Epithelial cell of prostate (primary cell): ENCODE measurements around the gene SEC22C.
"Not testable (repeated sequence)": the region's sequence is repeated elsewhere in the genome, so short reads cannot be mapped to it uniquely, and the experiment has no call there.

Source experiments
- DNase-seq: peaks from one replicate; pipeline ENCODE4 v3.0.0-alpha.2; 2011; ENCODE audit warnings: low read depth, low spot score
- H3K27ac ChIP-seq: fragments of 450-650 bp; 2 replicates; pipeline ENCODE4 v1.5.1; 2017; ENCODE audit warnings: mild to moderate bottlenecking

SEC22C gene

DNA sequence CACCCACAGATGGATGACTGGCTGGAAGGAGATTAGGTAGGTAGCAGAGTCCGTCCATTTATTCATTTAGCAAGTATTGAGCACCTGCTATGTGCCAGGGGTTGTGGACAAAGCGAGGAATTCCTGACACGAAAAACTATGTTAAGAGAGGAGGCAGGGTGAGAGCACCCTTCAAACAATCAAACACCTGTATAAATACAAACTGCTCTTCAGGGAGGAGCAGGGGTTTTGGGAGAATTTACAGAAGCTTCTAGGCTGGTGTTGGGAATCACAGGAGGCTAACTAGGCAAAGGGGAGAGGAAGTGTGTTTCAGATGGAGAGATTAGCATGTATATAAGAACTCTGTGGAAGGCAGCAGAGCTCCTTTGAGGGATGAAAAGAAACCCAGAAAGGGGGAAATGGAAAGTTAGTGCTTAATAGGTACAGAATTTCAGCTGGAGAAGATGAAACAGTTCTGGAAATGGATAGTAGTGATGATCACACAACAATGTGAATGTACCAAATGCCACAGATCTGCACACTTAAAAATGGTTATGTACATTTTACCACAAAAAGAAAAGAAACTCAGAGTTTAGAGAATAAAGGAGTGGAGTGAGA is 805 bp upstream of the SEC22C start:
- DNase-seq: no peak
- peak overlapping the region; percentile 69 for H3K27ac ChIP-seq

GRCh38 chr3:42581400-42581708 is 413 bp downstream of the SEC22C start:
- H3K27ac ChIP-seq: peak overlapping the region; percentile 69
- no peak for DNase-seq

DNA sequence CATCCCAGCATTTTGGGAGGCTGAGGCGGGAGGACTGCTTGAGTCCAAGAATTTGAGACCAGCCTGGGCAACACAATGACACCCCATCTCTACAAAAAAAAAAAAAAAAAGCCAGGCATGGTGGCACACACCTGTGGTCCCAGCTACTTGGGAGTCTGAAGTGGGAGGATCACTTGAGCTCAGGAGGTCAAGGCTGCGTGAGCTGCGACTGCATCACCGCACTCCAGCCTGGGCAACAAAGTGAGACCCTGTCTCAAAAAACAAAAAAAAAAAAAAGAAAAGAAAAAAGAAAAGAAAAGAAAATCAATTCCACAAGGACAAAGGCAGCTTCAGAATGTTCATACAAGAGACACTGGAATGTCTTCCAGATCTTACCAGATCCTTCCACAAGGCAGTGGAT is 2.4 kb downstream of the SEC22C start:
- not testable (repeated sequence) for H3K27ac ChIP-seq, DNase-seq

- H3K27ac ChIP-seq: no peak overlapping the region
- DNase-seq: no peak
Measured at GRCh38 chr3:42578054-42578453, 3.7 kb downstream of the SEC22C start.

GRCh38 chr3:42575137-42575741 is 6.5 kb downstream of the SEC22C start:
- no peak overlapping the region for H3K27ac ChIP-seq

DNA sequence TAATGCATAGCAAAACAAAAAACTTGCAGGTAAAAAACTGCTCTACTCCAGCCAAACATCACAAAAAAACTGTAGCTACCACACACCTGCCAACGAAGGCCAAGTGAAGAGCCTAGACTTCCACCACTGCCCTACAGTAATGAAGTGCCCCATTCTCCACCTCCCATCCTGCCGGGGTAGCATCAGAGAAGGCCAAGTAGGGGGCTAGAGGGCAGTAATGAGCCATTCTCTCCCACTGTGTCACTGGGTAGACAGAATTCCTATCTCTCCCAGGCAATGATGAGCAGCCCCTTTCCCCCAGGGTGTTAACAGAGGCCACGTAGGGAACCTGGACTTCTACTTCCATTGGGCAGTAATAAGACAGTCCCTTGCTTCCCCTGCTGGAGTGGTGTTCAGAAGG is 9.5 kb downstream of the SEC22C start:
- DNase-seq: no peak

More at GRCh38 chr3:42575137-42575741, 6.5 kb downstream of the SEC22C start:
- no peak for DNase-seq

GRCh38 chr3:42569593-42570142 is 12.1 kb downstream of the SEC22C start:
- no peak for DNase-seq
- no peak overlapping the region for H3K27ac ChIP-seq

More for the DNA sequence above, 9.5 kb downstream of the SEC22C start:
- no peak overlapping the region for H3K27ac ChIP-seq

DNA sequence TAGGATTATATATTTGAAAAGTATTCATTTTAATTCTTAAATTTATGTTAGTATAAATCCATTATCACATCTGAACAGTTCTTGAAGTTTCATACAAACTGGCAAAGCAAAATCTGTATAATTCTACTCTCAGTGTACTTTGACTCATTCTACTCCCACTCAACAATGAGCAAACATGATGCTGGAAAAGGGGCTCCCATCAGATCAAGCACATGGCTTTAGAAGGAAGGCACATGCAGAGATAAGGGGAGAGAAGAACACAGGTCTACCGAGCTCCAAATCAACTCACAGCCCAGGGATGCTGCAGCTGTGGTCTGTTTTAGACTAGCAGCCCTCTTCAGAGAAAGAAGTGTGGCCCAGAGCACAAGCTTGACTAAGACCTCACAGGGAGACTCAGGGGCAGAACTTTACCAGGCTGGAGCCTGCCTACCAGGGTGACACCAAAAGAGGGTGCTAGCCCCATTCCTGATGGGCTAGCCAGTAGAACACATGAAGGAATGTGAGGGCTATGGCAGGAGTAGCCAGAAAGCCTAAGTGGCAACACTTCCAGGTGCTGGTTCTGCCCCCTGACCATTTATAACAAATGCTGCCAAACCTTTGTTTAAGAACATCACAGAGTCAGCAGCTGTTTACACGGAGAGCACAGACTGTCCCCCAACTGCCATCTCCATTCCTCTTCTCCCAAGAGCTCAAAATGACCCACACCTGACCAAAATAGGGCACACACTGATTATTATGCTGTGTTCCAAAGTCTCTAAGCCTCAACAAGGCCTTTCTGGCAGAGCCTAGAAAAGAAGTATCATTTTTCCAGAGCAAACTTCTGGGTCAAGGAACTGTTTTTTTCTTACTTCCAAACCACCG is 19.5 kb downstream of the SEC22C start:
- DNase-seq: no peak

GRCh38 chr3:42557854-42558253 is 23.9 kb downstream of the SEC22C start:
- no peak overlapping the region for H3K27ac ChIP-seq
- DNase-seq: no peak

More for the DNA sequence above, 19.5 kb downstream of the SEC22C start:
- H3K27ac ChIP-seq: no peak overlapping the region

- H3K27ac ChIP-seq, DNase-seq: not testable (repeated sequence)
Measured at GRCh38 chr3:42556817-42557216, 24.9 kb downstream of the SEC22C start.

- DNase-seq: no peak
- no peak overlapping the region for H3K27ac ChIP-seq
Measured at GRCh38 chr3:42556089-42556632, 25.6 kb downstream of the SEC22C start.

- no peak overlapping the region for H3K27ac ChIP-seq
- no peak for DNase-seq
Measured at GRCh38 chr3:42552830-42553229, 28.9 kb downstream of the SEC22C start.

GRCh38 chr3:42550250-42550649 is 31.5 kb downstream of the SEC22C start:
- DNase-seq: no peak
- H3K27ac ChIP-seq: no peak overlapping the region

DNA sequence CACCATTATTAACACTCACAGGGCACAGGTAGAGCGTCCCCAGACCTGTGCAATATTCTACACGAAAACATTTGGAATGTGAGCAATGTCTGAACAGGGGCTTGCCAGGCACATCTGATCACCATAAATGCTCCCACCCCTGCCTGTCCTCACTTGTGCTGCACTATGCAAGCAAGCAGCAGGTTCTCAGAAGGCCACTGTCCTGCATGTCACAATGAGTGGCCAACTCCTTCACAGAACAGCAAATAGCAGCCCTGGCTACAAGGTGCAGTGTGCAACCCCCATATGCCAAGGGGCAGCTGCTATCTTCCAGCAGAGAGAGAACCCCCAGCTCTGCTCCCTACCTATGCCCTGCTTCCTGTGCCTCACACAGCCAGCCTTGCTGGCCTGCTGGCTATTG is 32.6 kb downstream of the SEC22C start:
- no peak for DNase-seq
- H3K27ac ChIP-seq: no peak overlapping the region

GRCh38 chr3:42547401-42547945 is 34.3 kb downstream of the SEC22C start:
- no peak for DNase-seq
- no peak overlapping the region for H3K27ac ChIP-seq

- H3K27ac ChIP-seq: no peak overlapping the region
- DNase-seq: no peak
Measured at GRCh38 chr3:42546691-42547213, 35.0 kb downstream of the SEC22C start.

DNA sequence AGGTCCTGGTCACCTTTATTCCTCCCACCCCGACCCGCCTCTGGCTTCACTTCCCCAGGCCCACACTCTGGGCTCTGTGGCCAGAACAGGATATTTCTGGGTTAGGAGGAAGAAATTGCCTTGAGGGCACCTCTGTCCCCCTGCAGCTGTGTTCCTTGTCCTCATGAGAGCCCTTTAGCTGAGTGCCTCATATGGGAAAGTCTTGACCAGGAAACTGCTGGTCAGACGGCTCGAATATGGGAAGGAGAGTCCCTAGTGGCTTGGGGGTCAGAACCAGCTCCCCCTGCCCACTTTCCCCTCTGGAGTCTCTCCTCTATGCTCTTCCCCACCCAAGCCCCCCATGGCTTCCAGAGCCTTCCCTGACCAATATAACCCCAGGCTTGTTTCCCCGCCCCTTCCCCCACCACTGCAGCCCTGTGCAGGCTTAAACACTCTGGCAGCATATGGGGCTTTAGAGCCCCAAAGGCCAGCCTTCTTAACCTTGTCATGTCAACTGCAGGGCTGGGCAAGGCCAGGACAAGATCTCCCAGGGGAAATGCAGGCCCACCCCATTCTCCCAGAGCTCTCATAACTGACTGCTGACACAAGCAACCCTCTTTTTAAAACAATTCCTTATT is 36.4 kb downstream of the SEC22C start:
- H3K27ac ChIP-seq: no peak overlapping the region

GRCh38 chr3:42544492-42545283 is 37.1 kb downstream of the SEC22C start:
- no peak for DNase-seq
- H3K27ac ChIP-seq: no peak overlapping the region

More for the DNA sequence above, 36.4 kb downstream of the SEC22C start:
- DNase-seq: no peak

DNA sequence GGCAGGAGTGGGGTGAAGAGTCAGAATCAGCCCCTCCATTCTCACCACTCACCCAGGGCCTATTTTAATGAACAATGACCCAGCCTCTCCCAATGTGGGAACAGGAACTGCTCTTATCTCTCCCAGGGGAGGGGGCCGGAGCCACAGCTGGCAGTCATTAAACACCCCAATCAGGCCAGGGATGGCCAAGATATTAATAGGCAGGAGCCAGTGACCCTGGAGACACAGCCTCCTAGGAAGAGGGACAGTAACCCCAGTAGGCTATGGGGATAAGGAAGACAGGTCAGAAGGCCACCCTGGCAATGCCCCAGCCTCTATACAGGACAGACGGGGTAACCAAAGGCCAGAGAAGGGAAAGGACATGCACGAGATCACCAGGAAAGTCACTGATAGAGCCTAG is 40.7 kb downstream of the SEC22C start:
- DNase-seq: no peak
- H3K27ac ChIP-seq: no peak overlapping the region
